Endothelial cell of umbilical vein (primary cell): ENCODE results near the gene GABPB2. TPM values are rescaled to one million over a fixed set of nuclear protein-coding genes. Genes with fewer than 3 reads are reported as not detected.

Experiments used
- BruUV-seq: library from RNA; stranded (reverse); fragments of 400-500 nt; replicated peaks from 2 replicates; lab custom pipeline; 2021; lab: Mats Ljungman, UMichigan
- CTCF ChIA-PET: fragments of 300-600, 350-600 bp; sonication (Branson Sonifier 250); formaldehyde crosslinking; loops from one replicate; lab custom pipeline; 2021; ENCODE audit warnings: antibody characterized with exemption, inconsistent platforms; lab: Charles Lee
- POLR2A ChIA-PET: fragments of 300-600, 350-600 bp; sonication (Branson Sonifier 250); formaldehyde crosslinking; loops from one replicate; lab custom pipeline; 2021; ENCODE audit warnings: antibody characterized with exemption, inconsistent platforms; lab: Charles Lee
- DNase-seq: peaks from one replicate; pipeline ENCODE4 v3.0.0-alpha.2; 2011; ENCODE audit warnings: low read depth, low spot score
- FAIRE-seq: peaks from 2 replicates; lab custom pipeline; 2011; peaks lifted over from hg19 to GRCh38; lab: Jason Lieb, UNC
- H2AFZ ChIP-seq: 2 replicates; pipeline ENCODE4 v1.6.0; 2012; ENCODE audit warnings: low read depth, low read length, control low read depth, inconsistent platforms
- H3K27ac ChIP-seq: 2 replicates; pipeline ENCODE4 v1.5.1; 2011; ENCODE audit warnings: low read depth, mild to moderate bottlenecking, control low read depth, low read length, moderate library complexity; ENCODE audit not compliant: insufficient read depth
- H3K27me3 ChIP-seq, 2 experiments: 2 replicates each; pipeline versions ENCODE4 v1.6.0 to v1.6.1; 2011; ENCODE audit warnings: low read length in 2 of 2, mixed read lengths in 1 of 2; ENCODE audit not compliant: control insufficient read depth in 2 of 2, insufficient read depth in 2 of 2
- H3K36me3 ChIP-seq, 2 experiments: 2 replicates in 1 of 2; 3 replicates in 1 of 2; pipeline ENCODE4 v1.5.1; 2011; ENCODE audit warnings: low read length in 2 of 2, mild to moderate bottlenecking in 1 of 2, moderate library complexity in 1 of 2; ENCODE audit not compliant: control insufficient read depth in 2 of 2, insufficient read depth in 2 of 2; ENCODE audit errors: extremely low read depth in 1 of 2
- H3K4me1 ChIP-seq: 3 replicates; pipeline ENCODE4 v1.5.1; 2011; ENCODE audit warnings: mild to moderate bottlenecking, low read length; ENCODE audit not compliant: control insufficient read depth, insufficient read depth; ENCODE audit errors: extremely low read depth
- H3K4me2 ChIP-seq: 2 replicates; pipeline ENCODE4 v1.6.1; 2011; ENCODE audit warnings: low read length, control low read depth, mixed read lengths; ENCODE audit not compliant: insufficient read depth
- H3K4me3 ChIP-seq, 3 experiments: fragments of 200-600 bp in 1 of 3; sonication (generic), shearing (Covaris generic) in 1 of 3; replicated peaks in 1 of 3; 2 replicates each; pipeline ENCODE4 v1.5.1; 2011 to 2016; ENCODE audit warnings: control low read depth in 3 of 3, low read length in 3 of 3, mild to moderate bottlenecking in 2 of 3, inconsistent platforms in 1 of 3, low read depth in 1 of 3, moderate library complexity in 1 of 3; ENCODE audit not compliant: insufficient read depth in 1 of 3
- H3K79me2 ChIP-seq: 2 replicates; pipeline ENCODE4 v1.6.0; 2012; ENCODE audit warnings: low read length, inconsistent platforms; ENCODE audit not compliant: control insufficient read depth, insufficient read depth
- H3K9ac ChIP-seq: replicated peaks from 2 replicates; pipeline ENCODE3; 2011; ENCODE audit warnings: low read length, control low read depth; ENCODE audit not compliant: insufficient read depth; ENCODE audit errors: extremely low read depth
- H3K9me1 ChIP-seq: replicated peaks from 3 replicates; pipeline ENCODE4 v1.6.0; 2011; ENCODE audit warnings: mild to moderate bottlenecking, low read length; ENCODE audit not compliant: control insufficient read depth, insufficient read depth; ENCODE audit errors: extremely low read depth
- H3K9me3 ChIP-seq: replicated peaks from 2 replicates; pipeline ENCODE4 v1.5.1; 2012; ENCODE audit warnings: low read length, inconsistent platforms; ENCODE audit not compliant: control insufficient read depth, insufficient read depth
- H4K20me1 ChIP-seq: replicated peaks from 2 replicates; pipeline ENCODE3; 2011; ENCODE audit warnings: mild to moderate bottlenecking, low read length; ENCODE audit not compliant: control insufficient read depth, insufficient read depth; ENCODE audit errors: extremely low read depth
- EZH2 ChIP-seq: IDR thresholded peaks from 2 replicates; pipeline ENCODE4 v1.6.1; 2012; ENCODE audit warnings: borderline replicate concordance, low read depth, mild to moderate bottlenecking, moderate library complexity, low read length, inconsistent platforms; ENCODE audit not compliant: severe bottlenecking
- FOS ChIP-seq: IDR thresholded peaks from 2 replicates; pipeline ENCODE4 v1.6.1; 2011; ENCODE audit warnings: mild to moderate bottlenecking, low read length, moderate library complexity, borderline replicate concordance; ENCODE audit not compliant: insufficient read depth
- GATA2 ChIP-seq: IDR thresholded peaks from 2 replicates; pipeline ENCODE4 v1.7.0; 2011; ENCODE audit warnings: low read depth, mild to moderate bottlenecking, moderate library complexity, mixed read lengths, low read length; ENCODE audit not compliant: insufficient read length, insufficient read depth
- JUN ChIP-seq: IDR thresholded peaks from 2 replicates; pipeline ENCODE4 v1.6.1; 2011; ENCODE audit warnings: borderline replicate concordance, low read depth; ENCODE audit not compliant: insufficient read length, insufficient read depth
- MYC ChIP-seq: IDR thresholded peaks from one replicate; pipeline ENCODE4 v1.6.1; 2011; ENCODE audit warnings: mild to moderate bottlenecking, low read depth, low read length
- POLR2A ChIP-seq: IDR thresholded peaks from 2 replicates; pipeline ENCODE4 v1.6.1; 2012; ENCODE audit warnings: low read depth, mild to moderate bottlenecking, control low read depth, low read length
- POLR2AphosphoS5 ChIP-seq: IDR thresholded peaks from 2 replicates; pipeline ENCODE4 v1.6.1; 2012; ENCODE audit warnings: low read depth, mild to moderate bottlenecking, control low read depth, low read length, moderate library complexity; ENCODE audit not compliant: insufficient read depth
- dilution Hi-C: fragments of 300-500 bp; cut with MboI; formaldehyde crosslinking; loops from one replicate; pipeline ENCODE4 v1.15.0; 2019; ENCODE audit warnings: low sequenced_read_pairs; ENCODE audit not compliant: extremely low pct_ligation_motif_present
- intact Hi-C: fragments of 100-400 bp; cut with micrococcal nuclease; formaldehyde crosslinking; loops from one replicate; pipeline ENCODE4 v1.10.0; 2022
- polyA plus RNA-seq, 4 experiments: library from polyadenylated mRNA; depleted of rRNA in 3 of 4; stranded (reverse) in 3 of 4; unstranded in 1 of 4; fragments of >200 nt; gene quantifications; 2 replicates each; pipeline versions ENCODE4 v1.2.1 to v1.2.3, GENCODE V29; 2011 to 2012; ENCODE audit warnings: missing spikeins in 1 of 4
- total RNA-seq: library from RNA; stranded (reverse); gene quantifications from 2 replicates; pipeline ENCODE4 v1.2.3, GENCODE V29; 2021
- TF ChIP-seq, protein P1 (sequence below), 2 donors: IDR thresholded peaks; 1 replicate in 1 of 2; 2 replicates in 1 of 2; pipeline ENCODE4 v1.5.1; 2011; ENCODE audit warnings: low read length in 2 of 2, mild to moderate bottlenecking in 2 of 2, moderate library complexity in 2 of 2, control low read depth in 1 of 2, inconsistent platforms in 1 of 2, low read depth in 1 of 2; ENCODE audit not compliant: insufficient read depth in 1 of 2; ENCODE audit errors: extremely low read depth in 1 of 2
- TF ChIP-seq, protein P2 (sequence below): IDR thresholded peaks from 2 replicates; pipeline ENCODE4 v1.6.1; 2011; ENCODE audit not compliant: insufficient read depth, insufficient read length

Gene GABPB2
- total and polyA plus RNA-seq, 2 donors (not counting 3 experiments of a cell fraction or from before 2014, with no cell fraction given), result 2.6 to 4.3 TPM

DNA sequence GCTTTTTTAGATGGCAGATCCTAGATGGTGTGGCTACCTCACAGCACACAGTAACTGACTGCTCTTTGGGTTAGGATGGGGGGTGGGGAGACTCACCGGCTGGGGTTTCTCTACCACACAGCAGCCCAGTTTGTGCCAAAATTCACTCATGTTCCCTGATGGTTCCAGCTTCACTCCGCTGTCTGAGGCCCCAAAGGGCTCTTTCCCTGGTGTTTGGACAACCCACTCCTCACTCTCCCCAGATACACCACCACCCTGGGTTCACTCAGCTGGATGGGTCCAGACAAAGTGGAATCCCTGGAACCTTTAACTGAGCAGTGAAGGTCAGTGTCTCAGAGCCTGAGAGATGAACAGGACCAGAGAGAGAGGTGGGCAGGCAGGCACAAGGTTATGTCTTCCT, 15.0 kb upstream of the GABPB2 start:
- ChIA-PET POLR2A (no interaction called here), CTCF (interaction anchor here (1.2 kb wide), 1 partner anchor 15 kb away, joined by 3 read pairs; the partner anchor contains the start of gene GABPB2)
- Histone ChIP-seq H3K4me2 (no peak overlapping the region), H3K4me1 (peaks cover 20% of the 10 kb centered on the region), H2AFZ (no peak overlapping the region), H3K9ac (no peak overlapping the region), H4K20me1 (peaks cover 9% of the 10 kb centered on the region), H3K9me1 (no peaks in the 10 kb centered on the region), H3K27me3 (no peaks in the 10 kb centered on the region), H3K4me3 (no peak overlapping the region), H3K36me3 (peaks cover 31 to 37% of the 10 kb centered on the region in 2 experiments), H3K79me2 (peaks cover 58% of the 10 kb centered on the region), H3K9me3 (no peaks in the 10 kb centered on the region), H3K27ac (no peak overlapping the region)
- intact Hi-C loops (no loop called here), dilution Hi-C loops (no loop called here)
- FAIRE-seq (no peak), DNase-seq (no peak)
- no TSS peak for BruUV-seq
- TF ChIP-seq MYC (no peak), GATA2 (no peak), POLR2A (no peak), EZH2 (no peak), POLR2AphosphoS5 (no peak), FOS (no peak), JUN (no peak)
- TF ChIP-seq, protein P1, sequence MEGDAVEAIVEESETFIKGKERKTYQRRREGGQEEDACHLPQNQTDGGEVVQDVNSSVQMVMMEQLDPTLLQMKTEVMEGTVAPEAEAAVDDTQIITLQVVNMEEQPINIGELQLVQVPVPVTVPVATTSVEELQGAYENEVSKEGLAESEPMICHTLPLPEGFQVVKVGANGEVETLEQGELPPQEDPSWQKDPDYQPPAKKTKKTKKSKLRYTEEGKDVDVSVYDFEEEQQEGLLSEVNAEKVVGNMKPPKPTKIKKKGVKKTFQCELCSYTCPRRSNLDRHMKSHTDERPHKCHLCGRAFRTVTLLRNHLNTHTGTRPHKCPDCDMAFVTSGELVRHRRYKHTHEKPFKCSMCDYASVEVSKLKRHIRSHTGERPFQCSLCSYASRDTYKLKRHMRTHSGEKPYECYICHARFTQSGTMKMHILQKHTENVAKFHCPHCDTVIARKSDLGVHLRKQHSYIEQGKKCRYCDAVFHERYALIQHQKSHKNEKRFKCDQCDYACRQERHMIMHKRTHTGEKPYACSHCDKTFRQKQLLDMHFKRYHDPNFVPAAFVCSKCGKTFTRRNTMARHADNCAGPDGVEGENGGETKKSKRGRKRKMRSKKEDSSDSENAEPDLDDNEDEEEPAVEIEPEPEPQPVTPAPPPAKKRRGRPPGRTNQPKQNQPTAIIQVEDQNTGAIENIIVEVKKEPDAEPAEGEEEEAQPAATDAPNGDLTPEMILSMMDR (IDR thresholded peaks at IDR 0.05; ENCODE audit: extremely low read depth in 1 of 2, insufficient read depth in 1 of 2, low read depth in 1 of 2, low read length in 2 of 2), result no peak
- TF ChIP-seq, protein P2, sequence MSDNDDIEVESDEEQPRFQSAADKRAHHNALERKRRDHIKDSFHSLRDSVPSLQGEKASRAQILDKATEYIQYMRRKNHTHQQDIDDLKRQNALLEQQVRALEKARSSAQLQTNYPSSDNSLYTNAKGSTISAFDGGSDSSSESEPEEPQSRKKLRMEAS, result no peak
